NCI-H2029 (cell line): ENCODE results near the gene ICAM2.

Source experiments
- DNase-seq: peaks from one replicate; lab custom pipeline; 2025; lab: John Stamatoyannopoulos, UW

The ICAM2 gene

GRCh38 chr17:64020056-64020766 is at the start of gene ICAM2:
ICAM2 (minus strand) TSS chr17:64020633; CDS start chr17:64006691, 13,942 bp downstream.
- no peak for DNase-seq

GRCh38 chr17:64070213-64070612 is 49.8 kb upstream of the ICAM2 start:
- no peak for DNase-seq

GRCh38 chr17:64069143-64069542 is 48.7 kb upstream of the ICAM2 start:
- DNase-seq = no peak

GRCh38 chr17:64067657-64068056 is 47.2 kb upstream of the ICAM2 start:
- no peak for DNase-seq

GRCh38 chr17:64066716-64067115 is 46.3 kb upstream of the ICAM2 start:
- no peak for DNase-seq

GRCh38 chr17:64065161-64065560 is 44.7 kb upstream of the ICAM2 start:
- DNase-seq = no peak

- DNase-seq = no peak
These were observed 43.9 kb upstream of the ICAM2 start for GRCh38 chr17:64064331-64064730.

- DNase-seq = no peak
These were observed 43.4 kb upstream of the ICAM2 start for GRCh38 chr17:64063766-64064224.

- no peak for DNase-seq
These were observed 42.7 kb upstream of the ICAM2 start for GRCh38 chr17:64063088-64063487.

GRCh38 chr17:64061178-64061898 is 40.9 kb upstream of the ICAM2 start:
- DNase-seq = no peak

- DNase-seq = no peak
These were observed 39.9 kb upstream of the ICAM2 start for GRCh38 chr17:64060331-64060730.

- DNase-seq = no peak
These were observed 39.3 kb upstream of the ICAM2 start for GRCh38 chr17:64059756-64060155.

GRCh38 chr17:64058621-64059020 is 38.2 kb upstream of the ICAM2 start:
- DNase-seq = no peak

GRCh38 chr17:64057701-64058263 is 37.3 kb upstream of the ICAM2 start:
- DNase-seq = no peak

- DNase-seq = no peak
These were observed 36.0 kb upstream of the ICAM2 start for GRCh38 chr17:64056269-64057005.

- no peak for DNase-seq
These were observed 35.0 kb upstream of the ICAM2 start for GRCh38 chr17:64055183-64056142.

- DNase-seq = no peak
These were observed 33.9 kb upstream of the ICAM2 start for GRCh38 chr17:64054304-64054703.

- no peak for DNase-seq
These were observed 32.7 kb upstream of the ICAM2 start for GRCh38 chr17:64053101-64053500.

GRCh38 chr17:64051153-64051552 is 30.7 kb upstream of the ICAM2 start:
- DNase-seq = no peak

- no peak for DNase-seq
These were observed 28.4 kb upstream of the ICAM2 start for GRCh38 chr17:64048805-64049204.

GRCh38 chr17:64045176-64045575 is 24.7 kb upstream of the ICAM2 start:
- DNase-seq = no peak
